ENCODE data around the gene GAB1. TPM values are rescaled to one million over a fixed set of nuclear protein-coding genes. Genes with fewer than 3 reads are reported as not detected.
A peak's percentile ranks its signal among the peaks of the same experiment; 100 is the strongest.

The GAB1 gene
- total RNA-seq, 1 experiment from 2014 or later = 15.3 TPM

DNA sequence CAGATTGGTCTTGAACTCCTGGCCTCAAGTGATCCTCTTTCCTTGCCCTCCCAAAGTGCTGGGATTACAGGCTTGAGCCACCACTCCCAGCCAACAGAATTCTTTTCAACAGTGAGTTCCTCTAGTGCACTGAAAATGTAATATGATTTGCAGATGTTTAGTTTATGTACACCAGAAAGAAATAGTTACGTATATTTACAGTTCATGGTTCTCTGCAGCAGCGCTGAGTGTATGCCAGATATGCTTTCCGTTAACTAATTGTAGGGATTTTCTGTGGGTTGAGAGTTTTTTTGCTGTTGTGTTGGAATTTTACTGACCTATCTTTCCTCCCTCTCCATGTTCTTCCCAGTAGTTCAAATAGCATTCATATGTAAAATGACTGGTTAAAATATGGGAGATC, 44.0 kb downstream of the GAB1 start:
- Histone ChIP-seq H3K14ac (ENCODE audit: insufficient read depth, low read length) (no peak overlapping the region), H2BK5ac (ENCODE audit: insufficient read length, low read length) (no peak overlapping the region), H3K18ac (ENCODE audit: insufficient read length, low read depth, low read length) (no peak overlapping the region), H3K4ac (ENCODE audit: low read depth, low read length) (no peak overlapping the region), H3K9me3 (ENCODE audit: control insufficient read depth, low read depth, low read length) (no peaks in the 10 kb centered on the region), H2AFZ (ENCODE audit: low read length) (no peak overlapping the region), H3K27me3 (ENCODE audit: insufficient read depth, low read length) (no peaks in the 10 kb centered on the region), H4K91ac (ENCODE audit: insufficient read length, low read depth, low read length) (no peak overlapping the region), H3K27ac (ENCODE audit: insufficient read length, low read depth, low read length) (no peak overlapping the region), H4K5ac (ENCODE audit: insufficient read length, low read depth, low read length) (no peak overlapping the region), H3K23ac (ENCODE audit: insufficient read length, low read depth, low read length) (no peak overlapping the region), H3K79me2 (ENCODE audit: insufficient read depth, low read length) (no peaks in the 10 kb centered on the region), H4K20me1 (ENCODE audit: control insufficient read depth, insufficient read depth, insufficient read length) (no peaks in the 10 kb centered on the region), H2BK20ac (ENCODE audit: low read depth, low read length, poor library complexity, severe bottlenecking) (no peak overlapping the region), H3K4me2 (ENCODE audit: insufficient read depth, insufficient read length, low read length) (no peak overlapping the region), H2BK120ac (ENCODE audit: low read depth, low read length, poor library complexity, severe bottlenecking) (no peak overlapping the region), H2AK5ac (ENCODE audit: insufficient read length, low read length) (no peak overlapping the region), H3K23me2 (ENCODE audit: insufficient read length, low read depth, low read length, poor library complexity, severe bottlenecking) (no peaks in the 10 kb centered on the region), H4K8ac (replicated peaks; ENCODE audit: insufficient read length, low read depth, low read length) (no peak overlapping the region), H3K4me1 (ENCODE audit: insufficient read depth, low read length) (peaks cover 8% of the 10 kb centered on the region), H2BK12ac (ENCODE audit: insufficient read length, low read depth, low read length) (no peak overlapping the region), H3K56ac (ENCODE audit: insufficient read length, low read depth, low read length) (no peak overlapping the region), H2BK15ac (ENCODE audit: low read depth, low read length) (no peak overlapping the region), H3T11ph (ENCODE audit: low read length) (no peak overlapping the region), H3K79me1 (ENCODE audit: insufficient read depth, low read depth, low read length, poor library complexity, severe bottlenecking) (no peaks in the 10 kb centered on the region), H3K9ac (ENCODE audit: extremely low read depth, insufficient read length, low read length) (no peak overlapping the region)
- H3K36me3 Mint-ChIP-seq (ENCODE audit: insufficient read depth in 1 of 3, low read depth in 3 of 3) = no peaks in the 10 kb centered on the region
- H3K27ac Mint-ChIP-seq = peak overlapping the region in 1 of 3 experiments; percentile 37; a peak in 2 of 7 replicates
- H3K4me3 Mint-ChIP-seq = peak overlapping the region in 1 of 2 experiments; percentile 44; a peak in 1 of 5 replicates
- WGBS (ENCODE audit: extremely low coverage, insufficient read length, low lambda C conversion rate) = no CpG with 5 or more reads among the region's 3 CpGs
- no peaks in the 10 kb centered on the region for H3K27me3 Mint-ChIP-seq (ENCODE audit: low read depth)
- no peak for DNase-seq
- H3K4me1 Mint-ChIP-seq = peaks cover 57 to 60% of the 10 kb centered on the region in 2 experiments
- H3K9me3 Mint-ChIP-seq = no peaks in the 10 kb centered on the region
- TF ChIP-seq, protein P1, sequence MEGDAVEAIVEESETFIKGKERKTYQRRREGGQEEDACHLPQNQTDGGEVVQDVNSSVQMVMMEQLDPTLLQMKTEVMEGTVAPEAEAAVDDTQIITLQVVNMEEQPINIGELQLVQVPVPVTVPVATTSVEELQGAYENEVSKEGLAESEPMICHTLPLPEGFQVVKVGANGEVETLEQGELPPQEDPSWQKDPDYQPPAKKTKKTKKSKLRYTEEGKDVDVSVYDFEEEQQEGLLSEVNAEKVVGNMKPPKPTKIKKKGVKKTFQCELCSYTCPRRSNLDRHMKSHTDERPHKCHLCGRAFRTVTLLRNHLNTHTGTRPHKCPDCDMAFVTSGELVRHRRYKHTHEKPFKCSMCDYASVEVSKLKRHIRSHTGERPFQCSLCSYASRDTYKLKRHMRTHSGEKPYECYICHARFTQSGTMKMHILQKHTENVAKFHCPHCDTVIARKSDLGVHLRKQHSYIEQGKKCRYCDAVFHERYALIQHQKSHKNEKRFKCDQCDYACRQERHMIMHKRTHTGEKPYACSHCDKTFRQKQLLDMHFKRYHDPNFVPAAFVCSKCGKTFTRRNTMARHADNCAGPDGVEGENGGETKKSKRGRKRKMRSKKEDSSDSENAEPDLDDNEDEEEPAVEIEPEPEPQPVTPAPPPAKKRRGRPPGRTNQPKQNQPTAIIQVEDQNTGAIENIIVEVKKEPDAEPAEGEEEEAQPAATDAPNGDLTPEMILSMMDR (conservative IDR thresholded peaks at IDR 0.05) = no peak
